GM19240 (cell line): ENCODE measurements around the gene POLG2.

Source experiments
- DNase-seq: peaks from one replicate; pipeline ENCODE4 v3.0.0; 2011; ENCODE audit warnings: low spot score; ENCODE audit not compliant: insufficient read length

The POLG2 gene

GRCh38 chr17:64496786-64497564 is at the start of gene POLG2:
Gene POLG2, minus strand, starts transcription at chr17:64497054. Its CDS starts 86 bp downstream, at chr17:64496968.
- peak; percentile 45 for DNase-seq

- DNase-seq: no peak
These were observed 47.9 kb upstream of the POLG2 start for GRCh38 chr17:64544742-64545141.

GRCh38 chr17:64540118-64540776 is 43.4 kb upstream of the POLG2 start:
- DNase-seq: no peak

GRCh38 chr17:64538508-64539130 is 41.8 kb upstream of the POLG2 start:
- no peak for DNase-seq

GRCh38 chr17:64537488-64537887 is 40.6 kb upstream of the POLG2 start:
- DNase-seq: no peak

GRCh38 chr17:64536913-64537312 is 40.1 kb upstream of the POLG2 start:
- no peak for DNase-seq

GRCh38 chr17:64535357-64535756 is 38.5 kb upstream of the POLG2 start:
- DNase-seq: no peak

GRCh38 chr17:64534187-64534586 is 37.3 kb upstream of the POLG2 start:
- DNase-seq: no peak

GRCh38 chr17:64533784-64534183 is 36.9 kb upstream of the POLG2 start:
- DNase-seq: no peak

- no peak for DNase-seq
These were observed 35.6 kb upstream of the POLG2 start for GRCh38 chr17:64532409-64532808.

- DNase-seq: no peak
These were observed 35.1 kb upstream of the POLG2 start for GRCh38 chr17:64531955-64532371.

GRCh38 chr17:64529221-64529620 is 32.4 kb upstream of the POLG2 start:
- no peak for DNase-seq

- no peak for DNase-seq
These were observed 31.1 kb upstream of the POLG2 start for GRCh38 chr17:64527914-64528313.

- no peak for DNase-seq
These were observed 23.5 kb upstream of the POLG2 start for GRCh38 chr17:64520359-64520758.

GRCh38 chr17:64519601-64520000 is 22.7 kb upstream of the POLG2 start:
- DNase-seq: no peak

- DNase-seq: no peak
These were observed 19.0 kb upstream of the POLG2 start for GRCh38 chr17:64515829-64516228.

- no peak for DNase-seq
These were observed 18.6 kb upstream of the POLG2 start for GRCh38 chr17:64515419-64515818.

- no peak for DNase-seq
These were observed 12.3 kb upstream of the POLG2 start for GRCh38 chr17:64509179-64509578.

GRCh38 chr17:64508683-64509082 is 11.8 kb upstream of the POLG2 start:
- no peak for DNase-seq

- DNase-seq: peak; percentile 19
These were observed 10.5 kb upstream of the POLG2 start for GRCh38 chr17:64507413-64507782.

- peak; percentile 35 for DNase-seq
These were observed 9.9 kb upstream of the POLG2 start, which contains the start of gene CEP95 for GRCh38 chr17:64506576-64507412. Gene CEP95, plus strand, starts transcription at chr17:64506977. Its CDS starts 121 bp downstream, at chr17:64507098.
